ENCODE measurements around the gene ARID1B. TPM values are rescaled to one million over a fixed set of nuclear protein-coding genes. Genes with fewer than 3 reads are reported as not detected.

The ARID1B gene
- total RNA-seq, 4 donors from 2014 or later: 25.2 to 103 (median 59.5) TPM

DNA sequence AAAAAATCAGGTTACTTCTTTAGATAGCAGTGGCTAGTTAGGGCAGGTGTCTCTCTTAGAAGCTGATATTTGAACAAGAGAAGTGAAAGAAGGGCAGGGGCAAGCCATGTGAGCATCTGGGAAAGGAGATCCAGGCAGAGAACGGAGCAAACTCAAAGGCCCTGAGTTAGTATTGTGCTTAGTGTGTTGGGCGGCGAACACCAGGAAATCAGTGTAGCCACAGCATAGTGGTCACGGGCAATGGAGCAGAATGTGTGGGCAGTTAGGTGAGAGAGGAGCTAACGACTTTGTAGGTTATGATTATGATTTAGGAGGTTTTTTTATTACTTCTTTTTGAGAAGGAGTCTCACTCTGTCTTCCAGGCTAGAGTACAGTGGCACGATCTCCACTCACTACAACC is 316.9 kb downstream of the ARID1B start:
- intact Hi-C loops (cut with DNase I): no loop called here
- Histone ChIP-seq H3K27ac (no peak overlapping the region), H3K27me3 (no peaks in the 10 kb centered on the region), H3K4me1 (peaks cover 0 to 30% (median 0%) of the 10 kb centered on the region in 3 donors), H3K4me3 (no peak overlapping the region), H3K36me3 (peaks cover 0 to 48% (median 4%) of the 10 kb centered on the region in 3 donors), H3K9me3 (no peaks in the 10 kb centered on the region)
- TF ChIP-seq, protein P1, sequence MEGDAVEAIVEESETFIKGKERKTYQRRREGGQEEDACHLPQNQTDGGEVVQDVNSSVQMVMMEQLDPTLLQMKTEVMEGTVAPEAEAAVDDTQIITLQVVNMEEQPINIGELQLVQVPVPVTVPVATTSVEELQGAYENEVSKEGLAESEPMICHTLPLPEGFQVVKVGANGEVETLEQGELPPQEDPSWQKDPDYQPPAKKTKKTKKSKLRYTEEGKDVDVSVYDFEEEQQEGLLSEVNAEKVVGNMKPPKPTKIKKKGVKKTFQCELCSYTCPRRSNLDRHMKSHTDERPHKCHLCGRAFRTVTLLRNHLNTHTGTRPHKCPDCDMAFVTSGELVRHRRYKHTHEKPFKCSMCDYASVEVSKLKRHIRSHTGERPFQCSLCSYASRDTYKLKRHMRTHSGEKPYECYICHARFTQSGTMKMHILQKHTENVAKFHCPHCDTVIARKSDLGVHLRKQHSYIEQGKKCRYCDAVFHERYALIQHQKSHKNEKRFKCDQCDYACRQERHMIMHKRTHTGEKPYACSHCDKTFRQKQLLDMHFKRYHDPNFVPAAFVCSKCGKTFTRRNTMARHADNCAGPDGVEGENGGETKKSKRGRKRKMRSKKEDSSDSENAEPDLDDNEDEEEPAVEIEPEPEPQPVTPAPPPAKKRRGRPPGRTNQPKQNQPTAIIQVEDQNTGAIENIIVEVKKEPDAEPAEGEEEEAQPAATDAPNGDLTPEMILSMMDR (IDR thresholded peaks at IDR 0.05): no peak
- TF ChIP-seq POLR2A (IDR thresholded peaks at IDR 0.05): no peak
- no peak for DNase-seq
- WGBS, 2 donors: 86 to 96% methylated on average over 6 of the region's 6 CpGs

DNA sequence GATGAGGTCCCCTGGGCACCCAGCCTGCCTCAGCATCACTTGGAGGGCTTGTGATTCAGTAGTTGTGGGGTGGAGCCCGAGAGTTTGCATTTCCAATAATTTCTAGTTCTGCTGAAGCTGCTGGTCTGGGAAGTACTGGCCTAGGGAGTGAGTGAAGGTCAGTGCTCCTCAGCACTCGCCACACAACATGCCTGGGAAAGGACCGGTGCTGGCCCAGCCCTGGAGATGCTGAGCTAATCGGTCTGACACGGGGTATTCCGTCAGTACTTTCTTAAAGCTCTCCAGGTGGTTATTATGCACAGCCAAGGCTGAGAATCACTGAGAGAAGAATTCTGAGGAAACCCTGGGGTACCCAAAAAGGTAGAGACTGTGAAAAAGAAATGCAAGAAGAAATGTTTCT is 317.9 kb downstream of the ARID1B start:
- peaks cover 0 to 38% (median 4%) of the 10 kb centered on the region in 3 donors for H3K36me3 ChIP-seq
- no peak overlapping the region for H3K27ac ChIP-seq
- peaks cover 0 to 36% (median 4%) of the 10 kb centered on the region in 3 donors for H3K4me1 ChIP-seq
- no peak overlapping the region for H3K4me3 ChIP-seq
- H3K9me3 ChIP-seq: no peaks in the 10 kb centered on the region
- DNase-seq: no peak
- H3K27me3 ChIP-seq: no peaks in the 10 kb centered on the region
- TF ChIP-seq POLR2A (IDR thresholded peaks at IDR 0.05): no peak
- TF ChIP-seq, protein P1 (IDR thresholded peaks at IDR 0.05): no peak
- WGBS, 2 donors: 81 to 99% methylated on average over 6 of the region's 6 CpGs
- intact Hi-C loops (cut with DNase I): no loop called here

DNA sequence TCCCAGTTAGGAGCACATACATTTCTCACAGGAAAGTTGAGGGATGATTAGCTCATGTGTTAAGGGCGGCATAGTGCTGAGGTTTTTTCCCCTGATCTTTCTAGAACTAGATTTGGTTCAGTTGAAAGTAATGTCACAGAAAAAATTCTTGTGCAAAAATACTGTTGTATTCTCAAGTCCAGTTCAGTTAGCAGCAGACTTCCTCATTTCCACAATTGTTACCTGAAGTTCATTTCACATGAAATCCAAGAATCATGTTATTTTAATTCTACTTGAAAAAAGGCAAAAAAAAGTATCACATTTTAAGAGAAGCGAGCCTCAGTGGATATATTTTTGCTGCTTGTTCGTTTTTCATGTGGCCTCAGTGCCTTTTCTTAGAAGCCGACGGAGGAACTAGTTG is 318.4 kb downstream of the ARID1B start:
- peaks cover 0 to 35% (median 4%) of the 10 kb centered on the region in 3 donors for H3K36me3 ChIP-seq
- no peaks in the 10 kb centered on the region for H3K9me3 ChIP-seq
- H3K4me3 ChIP-seq: no peak overlapping the region
- H3K27ac ChIP-seq: no peak overlapping the region
- 96% methylated on average over 5 of the region's 5 CpGs for WGBS, 2 donors
- peaks cover 0 to 41% (median 4%) of the 10 kb centered on the region in 3 donors for H3K4me1 ChIP-seq
- H3K27me3 ChIP-seq: no peaks in the 10 kb centered on the region
- no peak for DNase-seq
- intact Hi-C loops (cut with DNase I): no loop called here
- TF ChIP-seq, protein P1 (IDR thresholded peaks at IDR 0.05): no peak
- TF ChIP-seq POLR2A (IDR thresholded peaks at IDR 0.05): no peak

DNA sequence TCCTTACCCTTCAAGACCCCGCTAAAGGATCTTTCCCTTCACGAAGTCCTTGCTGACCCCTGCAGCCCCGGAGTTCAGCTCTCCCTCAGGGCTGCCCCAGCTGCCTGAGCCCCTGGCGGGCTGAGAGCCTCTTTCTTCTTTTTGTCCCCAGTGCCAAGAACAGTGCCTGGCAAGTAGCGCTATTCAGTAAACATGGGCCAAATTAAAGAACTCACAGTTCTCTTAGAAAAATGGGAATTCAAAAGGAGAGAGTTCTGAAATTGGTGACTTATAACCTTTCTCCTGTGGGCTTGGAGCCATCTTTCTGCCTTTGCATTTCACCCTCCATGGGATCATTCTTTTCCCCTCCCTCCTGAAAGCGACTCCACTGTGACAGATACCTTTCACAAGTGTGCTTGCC is 318.9 kb downstream of the ARID1B start:
- DNase-seq: no peak
- Histone ChIP-seq H3K4me1 (peaks cover 0 to 42% (median 4%) of the 10 kb centered on the region in 3 donors), H3K36me3 (peaks cover 0 to 30% (median under 1%) of the 10 kb centered on the region in 3 donors), H3K27ac (no peak overlapping the region), H3K9me3 (no peaks in the 10 kb centered on the region), H3K4me3 (no peak overlapping the region), H3K27me3 (no peaks in the 10 kb centered on the region)
- 74 to 89% methylated on average over 6 of the region's 6 CpGs for WGBS, 2 donors
- intact Hi-C loops (cut with DNase I): no loop called here
- TF ChIP-seq, protein P1 (IDR thresholded peaks at IDR 0.05): no peak
- no peak for TF ChIP-seq POLR2A (IDR thresholded peaks at IDR 0.05)

DNA sequence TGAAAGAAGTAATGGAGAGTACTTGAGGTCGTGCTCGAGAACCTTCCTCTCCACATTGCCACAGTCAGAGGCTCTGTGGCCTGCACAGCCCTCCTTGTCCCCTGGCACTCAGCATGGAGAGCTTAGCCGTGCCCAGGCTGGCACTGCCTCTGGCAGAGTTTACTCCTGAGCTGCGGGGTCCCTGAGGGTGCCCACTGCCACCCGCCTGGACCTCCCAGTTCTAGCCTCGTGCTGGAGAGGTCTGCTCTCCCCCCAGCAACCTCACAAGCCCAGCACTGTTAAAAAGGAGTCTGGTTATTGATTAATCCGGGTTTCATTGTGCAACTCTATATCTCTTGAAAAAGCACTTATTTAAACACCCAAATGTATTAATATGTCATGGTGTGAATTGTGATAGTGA is 319.3 kb downstream of the ARID1B start:
- no peaks in the 10 kb centered on the region for H3K9me3 ChIP-seq
- H3K36me3 ChIP-seq: peaks cover 0 to 26% (median 0%) of the 10 kb centered on the region in 3 donors
- H3K27ac ChIP-seq: no peak overlapping the region
- no peak for TF ChIP-seq POLR2A (IDR thresholded peaks at IDR 0.05)
- TF ChIP-seq, protein P1 (IDR thresholded peaks at IDR 0.05): no peak
- no peak overlapping the region for H3K4me3 ChIP-seq
- DNase-seq: no peak
- WGBS, 2 donors: 64 to 79% methylated on average over 3 to 7 of the region's 7 CpGs
- H3K27me3 ChIP-seq: no peaks in the 10 kb centered on the region
- H3K4me1 ChIP-seq: peaks cover 0 to 38% (median 4%) of the 10 kb centered on the region in 3 donors
- intact Hi-C loops (cut with DNase I): no loop called here
